Endothelial cell of umbilical vein (primary cell): ENCODE measurements around the gene IPO4. TPM values are rescaled to one million over a fixed set of nuclear protein-coding genes. Genes with fewer than 3 reads are reported as not detected.

ENCODE experiments used
- BruUV-seq: library from RNA; stranded (reverse); fragments of 400-500 nt; replicated peaks from 2 replicates; lab custom pipeline; 2021; lab: Mats Ljungman, UMichigan
- CTCF ChIA-PET: fragments of 300-600, 350-600 bp; sonication (Branson Sonifier 250); formaldehyde crosslinking; loops from one replicate; lab custom pipeline; 2021; ENCODE audit warnings: antibody characterized with exemption, inconsistent platforms; lab: Charles Lee
- POLR2A ChIA-PET: fragments of 300-600, 350-600 bp; sonication (Branson Sonifier 250); formaldehyde crosslinking; loops from one replicate; lab custom pipeline; 2021; ENCODE audit warnings: antibody characterized with exemption, inconsistent platforms; lab: Charles Lee
- DNase-seq: peaks from one replicate; pipeline ENCODE4 v3.0.0-alpha.2; 2011; ENCODE audit warnings: low read depth, low spot score
- FAIRE-seq: peaks from 2 replicates; lab custom pipeline; 2011; peaks lifted over from hg19 to GRCh38; lab: Jason Lieb, UNC
- H2AFZ ChIP-seq: 2 replicates; pipeline ENCODE4 v1.6.0; 2012; ENCODE audit warnings: low read depth, low read length, control low read depth, inconsistent platforms
- H3K27ac ChIP-seq: 2 replicates; pipeline ENCODE4 v1.5.1; 2011; ENCODE audit warnings: low read depth, mild to moderate bottlenecking, control low read depth, low read length, moderate library complexity; ENCODE audit not compliant: insufficient read depth
- H3K27me3 ChIP-seq, 2 experiments: 2 replicates each; pipeline versions ENCODE4 v1.6.0 to v1.6.1; 2011; ENCODE audit warnings: low read length in 2 of 2, mixed read lengths in 1 of 2; ENCODE audit not compliant: control insufficient read depth in 2 of 2, insufficient read depth in 2 of 2
- H3K36me3 ChIP-seq, 2 experiments: 2 replicates in 1 of 2; 3 replicates in 1 of 2; pipeline ENCODE4 v1.5.1; 2011; ENCODE audit warnings: low read length in 2 of 2, mild to moderate bottlenecking in 1 of 2, moderate library complexity in 1 of 2; ENCODE audit not compliant: control insufficient read depth in 2 of 2, insufficient read depth in 2 of 2; ENCODE audit errors: extremely low read depth in 1 of 2
- H3K4me1 ChIP-seq: 3 replicates; pipeline ENCODE4 v1.5.1; 2011; ENCODE audit warnings: mild to moderate bottlenecking, low read length; ENCODE audit not compliant: control insufficient read depth, insufficient read depth; ENCODE audit errors: extremely low read depth
- H3K4me2 ChIP-seq: 2 replicates; pipeline ENCODE4 v1.6.1; 2011; ENCODE audit warnings: low read length, control low read depth, mixed read lengths; ENCODE audit not compliant: insufficient read depth
- H3K4me3 ChIP-seq, 3 experiments: fragments of 200-600 bp in 1 of 3; sonication (generic), shearing (Covaris generic) in 1 of 3; replicated peaks in 1 of 3; 2 replicates each; pipeline ENCODE4 v1.5.1; 2011 to 2016; ENCODE audit warnings: control low read depth in 3 of 3, low read length in 3 of 3, mild to moderate bottlenecking in 2 of 3, inconsistent platforms in 1 of 3, low read depth in 1 of 3, moderate library complexity in 1 of 3; ENCODE audit not compliant: insufficient read depth in 1 of 3
- H3K79me2 ChIP-seq: 2 replicates; pipeline ENCODE4 v1.6.0; 2012; ENCODE audit warnings: low read length, inconsistent platforms; ENCODE audit not compliant: control insufficient read depth, insufficient read depth
- H3K9ac ChIP-seq: replicated peaks from 2 replicates; pipeline ENCODE3; 2011; ENCODE audit warnings: low read length, control low read depth; ENCODE audit not compliant: insufficient read depth; ENCODE audit errors: extremely low read depth
- H3K9me1 ChIP-seq: replicated peaks from 3 replicates; pipeline ENCODE4 v1.6.0; 2011; ENCODE audit warnings: mild to moderate bottlenecking, low read length; ENCODE audit not compliant: control insufficient read depth, insufficient read depth; ENCODE audit errors: extremely low read depth
- H3K9me3 ChIP-seq: replicated peaks from 2 replicates; pipeline ENCODE4 v1.5.1; 2012; ENCODE audit warnings: low read length, inconsistent platforms; ENCODE audit not compliant: control insufficient read depth, insufficient read depth
- H4K20me1 ChIP-seq: replicated peaks from 2 replicates; pipeline ENCODE3; 2011; ENCODE audit warnings: mild to moderate bottlenecking, low read length; ENCODE audit not compliant: control insufficient read depth, insufficient read depth; ENCODE audit errors: extremely low read depth
- EZH2 ChIP-seq: IDR thresholded peaks from 2 replicates; pipeline ENCODE4 v1.6.1; 2012; ENCODE audit warnings: borderline replicate concordance, low read depth, mild to moderate bottlenecking, moderate library complexity, low read length, inconsistent platforms; ENCODE audit not compliant: severe bottlenecking
- FOS ChIP-seq: IDR thresholded peaks from 2 replicates; pipeline ENCODE4 v1.6.1; 2011; ENCODE audit warnings: mild to moderate bottlenecking, low read length, moderate library complexity, borderline replicate concordance; ENCODE audit not compliant: insufficient read depth
- GATA2 ChIP-seq: IDR thresholded peaks from 2 replicates; pipeline ENCODE4 v1.7.0; 2011; ENCODE audit warnings: low read depth, mild to moderate bottlenecking, moderate library complexity, mixed read lengths, low read length; ENCODE audit not compliant: insufficient read length, insufficient read depth
- JUN ChIP-seq: IDR thresholded peaks from 2 replicates; pipeline ENCODE4 v1.6.1; 2011; ENCODE audit warnings: borderline replicate concordance, low read depth; ENCODE audit not compliant: insufficient read length, insufficient read depth
- MYC ChIP-seq: IDR thresholded peaks from one replicate; pipeline ENCODE4 v1.6.1; 2011; ENCODE audit warnings: mild to moderate bottlenecking, low read depth, low read length
- POLR2A ChIP-seq: IDR thresholded peaks from 2 replicates; pipeline ENCODE4 v1.6.1; 2012; ENCODE audit warnings: low read depth, mild to moderate bottlenecking, control low read depth, low read length
- POLR2AphosphoS5 ChIP-seq: IDR thresholded peaks from 2 replicates; pipeline ENCODE4 v1.6.1; 2012; ENCODE audit warnings: low read depth, mild to moderate bottlenecking, control low read depth, low read length, moderate library complexity; ENCODE audit not compliant: insufficient read depth
- dilution Hi-C: fragments of 300-500 bp; cut with MboI; formaldehyde crosslinking; loops from one replicate; pipeline ENCODE4 v1.15.0; 2019; ENCODE audit warnings: low sequenced_read_pairs; ENCODE audit not compliant: extremely low pct_ligation_motif_present
- intact Hi-C: fragments of 100-400 bp; cut with micrococcal nuclease; formaldehyde crosslinking; loops from one replicate; pipeline ENCODE4 v1.10.0; 2022
- polyA plus RNA-seq, 4 experiments: library from polyadenylated mRNA; depleted of rRNA in 3 of 4; stranded (reverse) in 3 of 4; unstranded in 1 of 4; fragments of >200 nt; gene quantifications; 2 replicates each; pipeline versions ENCODE4 v1.2.1 to v1.2.3, GENCODE V29; 2011 to 2012; ENCODE audit warnings: missing spikeins in 1 of 4
- total RNA-seq: library from RNA; stranded (reverse); gene quantifications from 2 replicates; pipeline ENCODE4 v1.2.3, GENCODE V29; 2021
- TF ChIP-seq, protein P1 (sequence below): IDR thresholded peaks from 2 replicates; pipeline ENCODE4 v1.6.1; 2011; ENCODE audit not compliant: insufficient read depth, insufficient read length
- TF ChIP-seq, protein P2 (sequence below), 2 donors: IDR thresholded peaks; 1 replicate in 1 of 2; 2 replicates in 1 of 2; pipeline ENCODE4 v1.5.1; 2011; ENCODE audit warnings: low read length in 2 of 2, mild to moderate bottlenecking in 2 of 2, moderate library complexity in 2 of 2, control low read depth in 1 of 2, inconsistent platforms in 1 of 2, low read depth in 1 of 2; ENCODE audit not compliant: insufficient read depth in 1 of 2; ENCODE audit errors: extremely low read depth in 1 of 2

IPO4 gene
- total and polyA plus RNA-seq, 2 donors (not counting 3 experiments of a cell fraction or from before 2014, with no cell fraction given): 24.6 to 66.5 TPM

DNA sequence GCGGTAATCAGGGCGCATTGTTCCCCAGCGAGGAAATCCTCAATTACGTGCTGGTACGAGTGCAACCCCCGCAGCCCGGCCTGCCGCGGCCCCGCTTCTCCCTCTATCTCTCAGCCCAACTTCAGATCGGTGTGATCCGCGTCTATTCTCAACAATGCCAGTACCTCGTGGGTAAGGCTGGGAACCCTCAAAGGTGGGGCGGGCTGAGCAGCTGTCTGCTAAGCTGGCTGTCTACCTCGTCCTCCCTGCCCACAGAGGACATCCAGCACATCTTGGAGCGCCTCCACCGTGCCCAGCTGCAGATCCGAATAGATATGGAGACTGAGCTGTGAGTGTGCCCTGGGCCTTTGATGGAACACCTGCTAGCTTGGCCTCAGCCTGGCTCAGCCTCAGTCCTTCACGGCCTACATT lies 15.7 kb downstream of the IPO4 start:
- Histone ChIP-seq H3K4me1 (peaks cover 3% of the 10 kb centered on the region), H3K9me1 (no peaks in the 10 kb centered on the region), H3K9me3 (no peaks in the 10 kb centered on the region), H3K4me3 (no peak overlapping the region), H3K79me2 (no peaks in the 10 kb centered on the region), H3K4me2 (no peak overlapping the region), H3K36me3 (peaks cover 0 to 3% of the 10 kb centered on the region in 2 experiments), H4K20me1 (no peaks in the 10 kb centered on the region), H3K27ac (no peak overlapping the region), H3K9ac (no peak overlapping the region), H3K27me3 (no peaks in the 10 kb centered on the region), H2AFZ (no peak overlapping the region)
- no TSS peak for BruUV-seq
- TF ChIP-seq JUN (no peak), MYC (no peak), GATA2 (no peak), EZH2 (no peak), POLR2AphosphoS5 (no peak), FOS (no peak), POLR2A (no peak)
- TF ChIP-seq, protein P1, sequence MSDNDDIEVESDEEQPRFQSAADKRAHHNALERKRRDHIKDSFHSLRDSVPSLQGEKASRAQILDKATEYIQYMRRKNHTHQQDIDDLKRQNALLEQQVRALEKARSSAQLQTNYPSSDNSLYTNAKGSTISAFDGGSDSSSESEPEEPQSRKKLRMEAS: no peak
- TF ChIP-seq, protein P2, sequence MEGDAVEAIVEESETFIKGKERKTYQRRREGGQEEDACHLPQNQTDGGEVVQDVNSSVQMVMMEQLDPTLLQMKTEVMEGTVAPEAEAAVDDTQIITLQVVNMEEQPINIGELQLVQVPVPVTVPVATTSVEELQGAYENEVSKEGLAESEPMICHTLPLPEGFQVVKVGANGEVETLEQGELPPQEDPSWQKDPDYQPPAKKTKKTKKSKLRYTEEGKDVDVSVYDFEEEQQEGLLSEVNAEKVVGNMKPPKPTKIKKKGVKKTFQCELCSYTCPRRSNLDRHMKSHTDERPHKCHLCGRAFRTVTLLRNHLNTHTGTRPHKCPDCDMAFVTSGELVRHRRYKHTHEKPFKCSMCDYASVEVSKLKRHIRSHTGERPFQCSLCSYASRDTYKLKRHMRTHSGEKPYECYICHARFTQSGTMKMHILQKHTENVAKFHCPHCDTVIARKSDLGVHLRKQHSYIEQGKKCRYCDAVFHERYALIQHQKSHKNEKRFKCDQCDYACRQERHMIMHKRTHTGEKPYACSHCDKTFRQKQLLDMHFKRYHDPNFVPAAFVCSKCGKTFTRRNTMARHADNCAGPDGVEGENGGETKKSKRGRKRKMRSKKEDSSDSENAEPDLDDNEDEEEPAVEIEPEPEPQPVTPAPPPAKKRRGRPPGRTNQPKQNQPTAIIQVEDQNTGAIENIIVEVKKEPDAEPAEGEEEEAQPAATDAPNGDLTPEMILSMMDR (IDR thresholded peaks at IDR 0.05; ENCODE audit: extremely low read depth in 1 of 2, insufficient read depth in 1 of 2, low read depth in 1 of 2, low read length in 2 of 2): no peak
- FAIRE-seq: no peak
- no peak for DNase-seq
- ChIA-PET POLR2A (interaction anchor here (0.5 kb wide), 1 partner anchor 641 kb away, joined by 5 read pairs; no protein-coding TSS in a partner anchor), CTCF (interaction anchor here (1.0 to 1.7 kb wide), 2 partner anchors 12 to 124 kb away, joined by 4 to 5 read pairs; partner anchors contain the start of gene IRF9)
- intact Hi-C loops: no loop called here
- dilution Hi-C loops: no loop called here
